Small intestine (tissue), 7 donors: ENCODE results near the gene ST6GALNAC6. TPM values are rescaled to one million over a fixed set of nuclear protein-coding genes. Genes with fewer than 3 reads are reported as not detected.

Experiments used
- DNase-seq, 2 donors: peaks; one replicate each; pipeline versions ENCODE4 v3.0.0 to v3.0.0-alpha.2; 2013
- FAIRE-seq: peaks from 2 replicates; lab custom pipeline; 2012; peaks lifted over from hg19 to GRCh38; lab: Jason Lieb, UNC
- H3K27ac ChIP-seq, 3 donors: one replicate each; pipeline ENCODE4 v1.5.1; 2013; ENCODE audit warnings: low read length in 2 of 3, mild to moderate bottlenecking in 2 of 3, control low read depth in 1 of 3, inconsistent platforms in 1 of 3, low read depth in 1 of 3, moderate library complexity in 1 of 3
- H3K27me3 ChIP-seq, 3 donors: one replicate each; pipeline ENCODE4 v1.6.1; 2013; ENCODE audit warnings: low read length in 3 of 3, inconsistent platforms in 1 of 3; ENCODE audit not compliant: control insufficient read depth in 3 of 3, insufficient read depth in 3 of 3
- H3K36me3 ChIP-seq, 3 donors: one replicate each; pipeline ENCODE4 v1.6.1; 2013; ENCODE audit warnings: low read length in 3 of 3, inconsistent platforms in 1 of 3, low read depth in 1 of 3, mild to moderate bottlenecking in 1 of 3, moderate library complexity in 1 of 3; ENCODE audit not compliant: control insufficient read depth in 3 of 3, insufficient read depth in 2 of 3
- H3K4me1 ChIP-seq, 3 donors: one replicate each; pipeline ENCODE4 v1.6.1; 2013; ENCODE audit warnings: low read length in 2 of 3, inconsistent platforms in 1 of 3, low read depth in 1 of 3, mild to moderate bottlenecking in 1 of 3, moderate library complexity in 1 of 3; ENCODE audit not compliant: control insufficient read depth in 3 of 3, insufficient read depth in 2 of 3
- H3K4me3 ChIP-seq, 3 donors: one replicate each; pipeline ENCODE4 v1.5.1; 2013; ENCODE audit warnings: low read length in 3 of 3, control low read depth in 1 of 3, inconsistent platforms in 1 of 3, low read depth in 1 of 3, mild to moderate bottlenecking in 1 of 3, moderate library complexity in 1 of 3
- H3K9me3 ChIP-seq, 2 donors: one replicate each; pipeline ENCODE4 v1.6.1; 2013; ENCODE audit warnings: low read depth in 1 of 2, low read length in 1 of 2; ENCODE audit not compliant: control insufficient read depth in 2 of 2, insufficient read depth in 1 of 2
- WGBS, 3 donors: extraction: QIAGEN DNeasy Blood & Tissue Kit; methylation state at CpG; one replicate each; pipeline ENCODE4 v1.1.7; 2013; 5-methylcytosine and 5-hydroxymethylcytosine counted together
- polyA plus RNA-seq, 4 donors: library from polyadenylated mRNA; stranded (reverse) in 3 of 4; unstranded in 1 of 4; fragments of 200-250 nt in 3 of 4; fragments of 120-200 nt in 1 of 4; gene quantifications; one replicate each; pipeline versions ENCODE4 v1.2.1 to v1.2.3, GENCODE V29; 2013
- donor health status: healthy with polysubstance abuse.
- donor health status: control.
- donor health status: control.
- donor health status: Bipolar disorder and iron deficiency.
- donor health status: healthy.

ST6GALNAC6 gene
- polyA plus RNA-seq, 4 donors = 2.2 to 31.8 (median 11.8) TPM

DNA sequence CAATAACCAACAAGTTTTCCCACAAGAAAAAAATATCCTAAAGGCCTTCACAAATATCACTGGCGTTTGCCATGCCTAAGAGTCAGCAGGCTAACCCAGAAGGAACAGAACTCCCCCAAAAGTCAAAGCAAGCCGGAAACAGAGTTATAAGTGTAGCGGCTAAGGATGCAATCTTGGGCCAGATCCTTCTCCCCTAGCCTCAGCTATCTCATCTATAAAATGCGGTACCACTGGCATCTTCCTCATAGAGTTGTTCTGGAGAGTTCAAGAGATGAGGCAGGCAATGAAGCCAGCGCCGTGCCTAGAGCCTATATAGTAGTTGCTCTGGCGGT lies 37.6 kb upstream of the ST6GALNAC6 start:
- DNase-seq (no peak), FAIRE-seq (no peak)
- peak overlapping the region in 1 of 3 donors; percentile 57 for H3K27ac ChIP-seq
- no peaks in the 10 kb centered on the region for H3K27me3 ChIP-seq
- peaks cover 9 to 31% (median 9%) of the 10 kb centered on the region in 3 donors for H3K4me1 ChIP-seq
- no peaks in the 10 kb centered on the region for H3K9me3 ChIP-seq
- peak overlapping the region; percentile 53 to 91 (median 76) for H3K4me3 ChIP-seq
- peaks cover 2 to 49% (median 6%) of the 10 kb centered on the region in 3 donors for H3K36me3 ChIP-seq
- 5 to 11% (median 10%) methylated on average over 7 of the region's 7 CpGs for WGBS, 3 donors

- DNase-seq = no peak
- Histone ChIP-seq H3K27ac (no peak overlapping the region), H3K4me1 (peaks cover 9 to 28% (median 9%) of the 10 kb centered on the region in 3 donors), H3K36me3 (peaks cover 0 to 42% (median 2%) of the 10 kb centered on the region in 3 donors), H3K9me3 (no peaks in the 10 kb centered on the region), H3K27me3 (peaks cover 0 to 2% (median 0%) of the 10 kb centered on the region in 3 donors), H3K4me3 (peak overlapping the region in 1 of 3 donors; percentile 76)
- 73 to 83% (median 78%) methylated on average over 14 of the region's 14 CpGs for whole genome bisulfite sequencing, 3 donors
- FAIRE-seq = no peak
Measured at GRCh38 chr9:127936347-127936852, 37.0 kb upstream of the ST6GALNAC6 start.

DNA sequence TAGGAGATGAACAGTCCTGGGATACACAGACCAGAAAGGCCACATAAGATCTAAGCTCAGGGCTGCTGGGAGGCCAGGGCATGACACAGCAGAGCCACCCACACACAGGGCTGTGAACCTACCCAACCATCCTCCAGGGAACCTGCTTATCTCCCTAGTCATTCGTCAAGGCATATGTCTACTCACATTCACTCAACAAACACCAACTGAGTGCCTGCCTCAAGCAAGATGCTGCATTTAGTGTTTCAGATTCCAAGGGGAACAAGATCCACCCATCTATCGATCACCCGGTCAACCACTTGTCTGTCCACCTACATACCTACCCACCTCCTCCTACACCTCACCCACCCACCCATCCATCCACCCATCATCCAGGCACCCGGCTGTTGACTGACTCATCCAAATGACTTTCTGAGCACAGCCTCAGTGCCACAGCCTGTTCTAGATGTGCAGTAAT lies 36.4 kb upstream of the ST6GALNAC6 start:
- Histone ChIP-seq H3K9me3 (no peaks in the 10 kb centered on the region), H3K27ac (no peak overlapping the region), H3K4me3 (no peak overlapping the region), H3K36me3 (peaks cover 0 to 36% (median 0%) of the 10 kb centered on the region in 3 donors), H3K4me1 (peaks cover 9 to 29% (median 13%) of the 10 kb centered on the region in 3 donors), H3K27me3 (peaks cover 0 to 8% (median 0%) of the 10 kb centered on the region in 3 donors)
- DNase-seq = no peak
- WGBS, 3 donors = 60 to 75% (median 69%) methylated on average over 4 of the region's 4 CpGs
- FAIRE-seq = no peak

DNA sequence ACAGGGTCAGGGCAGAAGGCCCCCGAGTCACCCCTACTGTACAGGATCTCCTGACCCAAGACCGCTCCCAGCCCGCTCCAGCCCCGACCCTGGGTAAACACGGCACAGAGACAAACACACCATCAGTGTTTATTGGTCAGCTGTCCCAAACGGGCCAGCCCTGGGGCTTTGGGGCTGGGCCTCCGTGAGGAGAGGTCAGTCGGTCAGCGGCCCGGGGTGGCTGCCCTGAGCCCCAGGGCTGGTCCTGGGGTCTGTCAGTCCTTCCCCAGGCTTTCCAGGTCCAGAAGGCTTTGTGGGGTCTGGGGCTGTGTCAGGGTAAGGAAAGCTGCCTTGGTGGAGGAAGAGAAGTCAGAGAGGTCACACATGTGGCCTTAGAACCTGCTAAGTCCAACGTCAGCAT lies 35.6 kb upstream of the ST6GALNAC6 start:
- Histone ChIP-seq H3K27ac (no peak overlapping the region), H3K9me3 (no peaks in the 10 kb centered on the region), H3K27me3 (peaks cover 0 to 15% (median 0%) of the 10 kb centered on the region in 3 donors), H3K4me3 (no peak overlapping the region), H3K4me1 (peaks cover 9 to 34% (median 15%) of the 10 kb centered on the region in 3 donors), H3K36me3 (peaks cover 0 to 33% (median 0%) of the 10 kb centered on the region in 3 donors)
- FAIRE-seq (no peak), DNase-seq (no peak)
- 68 to 75% (median 71%) methylated on average over 11 of the region's 11 CpGs for WGBS, 3 donors

DNA sequence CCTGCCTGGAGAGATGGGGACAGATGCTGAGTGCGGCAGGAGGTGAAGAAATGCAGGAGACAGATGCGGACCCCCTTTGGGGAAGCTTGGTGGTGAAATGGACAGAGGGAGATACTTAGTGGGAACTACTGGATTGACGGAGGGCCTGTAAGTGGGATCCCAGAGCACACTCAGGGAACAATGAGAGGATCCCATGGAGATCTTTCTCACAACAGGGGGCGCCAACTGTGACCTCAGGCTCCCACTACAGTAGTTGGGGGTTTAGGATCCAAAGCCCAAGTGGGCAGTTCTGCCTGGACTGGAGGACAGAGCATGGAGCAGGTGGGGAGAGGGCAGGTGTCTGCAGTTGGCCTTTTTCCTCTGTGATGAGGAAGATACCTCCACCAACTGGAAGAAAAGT lies 34.8 kb upstream of the ST6GALNAC6 start:
- WGBS, 3 donors = 91 to 94% (median 92%) methylated on average over 4 of the region's 4 CpGs

GRCh38 chr9:127931092-127931881 lies 31.9 kb upstream of the ST6GALNAC6 start:
- FAIRE-seq (no peak), DNase-seq (peak in 1 of 2 donors; percentile 34)
- Histone ChIP-seq H3K4me3 (peak overlapping the region; percentile 19 to 52 (median 37)), H3K4me1 (peaks cover 7 to 33% (median 13%) of the 10 kb centered on the region in 3 donors), H3K36me3 (peaks cover 0 to 26% (median 0%) of the 10 kb centered on the region in 3 donors), H3K9me3 (no peaks in the 10 kb centered on the region), H3K27me3 (peaks cover 3 to 50% (median 3%) of the 10 kb centered on the region in 3 donors), H3K27ac (peak overlapping the region in 2 of 3 donors; percentile 6 to 55)
- WGBS, 3 donors = 16 to 26% (median 24%) methylated on average over 18 of the region's 18 CpGs

More for the DNA sequence above, 34.8 kb upstream of the ST6GALNAC6 start:
- Histone ChIP-seq H3K9me3 (no peaks in the 10 kb centered on the region), H3K36me3 (peaks cover 0 to 29% (median 0%) of the 10 kb centered on the region in 3 donors), H3K4me1 (peaks cover 9 to 34% (median 15%) of the 10 kb centered on the region in 3 donors), H3K27ac (no peak overlapping the region), H3K27me3 (peaks cover 0 to 22% (median 0%) of the 10 kb centered on the region in 3 donors), H3K4me3 (no peak overlapping the region)
- DNase-seq (no peak), FAIRE-seq (no peak)

GRCh38 chr9:127930231-127931091 lies 31.1 kb upstream of the ST6GALNAC6 start, which contains the start of gene PIP5KL1:
Gene PIP5KL1, minus strand, starts transcription at chr9:127930777. Its CDS starts 25 bp downstream, at chr9:127930752.
- DNase-seq = peak; percentile 64 to 85
- H3K36me3 ChIP-seq = peaks cover 0 to 18% (median 0%) of the 10 kb centered on the region in 3 donors
- no peaks in the 10 kb centered on the region for H3K9me3 ChIP-seq
- H3K27me3 ChIP-seq = peaks cover 3 to 58% (median 3%) of the 10 kb centered on the region in 3 donors
- peak within 1 kb of the TSS in 2 of 3 donors; percentile 6 to 55 for H3K27ac ChIP-seq
- FAIRE-seq = no peak
- WGBS, 3 donors = 2 to 4% (median 3%) methylated on average over 51 to 70 of the region's 70 CpGs
- H3K4me3 ChIP-seq = peak within 1 kb of the TSS; percentile 19 to 52 (median 37)
- H3K4me1 ChIP-seq = peaks cover 4 to 30% (median 6%) of the 10 kb centered on the region in 3 donors
